Stromal cell of bone marrow (primary cell): ENCODE results near the gene GATAD2A.
A peak's percentile ranks its signal among the peaks of the same experiment; 100 is the strongest.
"Not testable (repeated sequence)": the region's sequence is repeated elsewhere in the genome, so short reads cannot be mapped to it uniquely, and the experiment has no call there.

ENCODE experiments used
- DNase-seq: peaks from one replicate; pipeline ENCODE4 v3.0.0-alpha.2; 2012; ENCODE audit warnings: low read depth

The GATAD2A gene

GRCh38 chr19:19447536-19448237 lies 42.2 kb downstream of the GATAD2A start:
- no peak for DNase-seq

GRCh38 chr19:19448238-19448544 lies 42.7 kb downstream of the GATAD2A start:
- DNase-seq = no peak

GRCh38 chr19:19451429-19452242 lies 46.2 kb downstream of the GATAD2A start:
- DNase-seq = no peak

GRCh38 chr19:19452243-19453124 lies 47.0 kb downstream of the GATAD2A start:
- DNase-seq = no peak

GRCh38 chr19:19453125-19453454 lies 47.6 kb downstream of the GATAD2A start:
- no peak for DNase-seq

- DNase-seq = not testable (repeated sequence)
These were observed 49.9 kb downstream of the GATAD2A start for GRCh38 chr19:19455166-19455919.

- no peak for DNase-seq
These were observed 52.2 kb downstream of the GATAD2A start for GRCh38 chr19:19457671-19458070.

- no peak for DNase-seq
These were observed 52.8 kb downstream of the GATAD2A start for GRCh38 chr19:19458110-19458816.

- DNase-seq = no peak
These were observed 53.6 kb downstream of the GATAD2A start for GRCh38 chr19:19459073-19459472.

GRCh38 chr19:19459707-19460251 lies 54.3 kb downstream of the GATAD2A start:
- peak; percentile 32 for DNase-seq

GRCh38 chr19:19460258-19460731 lies 54.8 kb downstream of the GATAD2A start:
- DNase-seq = no peak

- no peak for DNase-seq
These were observed 55.3 kb downstream of the GATAD2A start for GRCh38 chr19:19460761-19461265.

- no peak for DNase-seq
These were observed 55.8 kb downstream of the GATAD2A start for GRCh38 chr19:19461306-19461670.

- DNase-seq = no peak
These were observed 56.5 kb downstream of the GATAD2A start for GRCh38 chr19:19461671-19462622.

GRCh38 chr19:19463348-19464117 lies 58.1 kb downstream of the GATAD2A start:
- peak; percentile 64 for DNase-seq

GRCh38 chr19:19464339-19465098 lies 59.0 kb downstream of the GATAD2A start:
- DNase-seq = peak; percentile 46

GRCh38 chr19:19465436-19466070 lies 60.1 kb downstream of the GATAD2A start:
- no peak for DNase-seq

- no peak for DNase-seq
These were observed 60.7 kb downstream of the GATAD2A start for GRCh38 chr19:19466201-19466600.
